HG03064 (cell line): ENCODE results near the gene NR2F1.

Source experiments
- ATAC-seq: cut with Tn5 transposase; IDR thresholded peaks from one replicate; pipeline ENCODE4 v1.9.1; 2021; ENCODE audit warnings: low read depth; ENCODE audit not compliant: unreplicated experiment

Gene NR2F1

DNA sequence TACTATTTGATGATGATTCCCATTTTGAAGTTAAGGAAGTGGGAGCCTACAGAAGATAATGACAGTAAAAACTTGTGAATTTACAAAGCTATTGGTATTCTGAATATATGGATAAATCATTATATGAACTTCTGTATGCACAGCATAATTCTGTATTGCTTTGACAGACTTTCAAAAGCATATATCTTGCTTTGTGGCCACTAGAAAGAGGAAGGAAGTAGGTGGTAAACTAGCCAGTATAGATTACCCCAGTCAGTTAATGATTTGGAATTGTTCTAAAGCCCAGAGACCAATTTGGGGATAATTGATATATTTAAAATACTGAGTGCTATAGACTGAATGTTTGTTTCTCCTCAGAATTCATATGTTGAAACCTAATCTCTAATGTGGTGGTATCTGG, 53.0 kb downstream of the NR2F1 start:
- ATAC-seq = peak; percentile 58

DNA sequence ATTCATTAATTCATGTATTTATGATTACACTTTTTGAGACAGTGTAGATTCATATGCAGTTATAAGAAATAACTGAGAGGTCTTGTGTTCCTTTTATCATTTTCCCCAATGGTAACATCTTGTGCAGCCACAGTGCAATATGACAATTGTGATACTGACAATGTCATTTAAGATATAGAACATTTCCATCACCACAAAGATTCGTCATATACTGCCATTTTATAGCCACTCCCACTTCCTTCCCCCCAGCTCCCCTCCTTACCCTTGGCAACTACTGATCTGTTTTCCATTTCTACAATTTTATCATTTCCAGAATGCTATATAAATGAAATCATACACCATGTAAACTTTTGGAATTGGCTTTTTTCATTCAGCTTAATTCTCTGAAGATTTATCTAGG, 53.8 kb downstream of the NR2F1 start:
- no peak for ATAC-seq

DNA sequence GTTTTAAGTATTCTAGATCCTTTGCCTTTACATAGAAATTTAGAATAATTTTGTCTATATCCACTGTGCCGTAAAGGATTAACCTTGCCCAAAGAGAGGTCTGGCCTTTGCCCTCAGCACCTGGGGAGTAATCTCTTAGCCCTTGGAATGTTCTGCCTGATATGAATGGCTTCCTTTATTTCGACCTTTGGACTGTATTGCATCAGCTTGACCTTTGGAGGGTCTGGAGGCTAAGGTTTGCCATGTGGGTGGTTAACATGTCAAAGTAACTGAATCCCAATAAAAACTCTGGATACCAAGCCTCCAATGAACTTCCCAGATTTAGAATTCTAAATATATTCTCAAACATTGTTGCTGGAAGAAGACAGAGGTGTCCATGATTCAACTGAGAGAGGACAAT, 54.7 kb downstream of the NR2F1 start:
- no peak for ATAC-seq

DNA sequence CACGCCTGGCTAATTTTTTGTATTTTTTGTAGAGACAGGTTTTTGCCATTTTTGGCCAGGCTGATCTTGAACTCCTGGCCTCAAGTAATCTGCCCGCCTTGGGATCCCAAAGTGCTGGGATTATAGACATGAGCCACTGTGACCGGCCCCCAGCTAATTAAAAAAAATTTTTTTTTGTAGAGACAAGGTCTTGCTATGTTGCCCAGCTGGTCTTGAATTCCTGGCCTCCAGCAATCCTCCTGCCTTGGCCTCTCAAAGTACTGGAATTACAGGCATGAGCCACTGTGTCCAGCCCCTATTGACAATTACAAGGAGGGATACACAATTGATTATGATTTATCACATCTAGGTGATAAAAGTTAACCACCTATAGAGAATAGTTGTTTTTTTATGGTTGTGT, 59.5 kb downstream of the NR2F1 start:
- no peak for ATAC-seq
